NCI-H2196 (cell line): ENCODE measurements around the gene FAM83C.

Experiments
- DNase-seq: peaks from one replicate; lab custom pipeline; 2025; ENCODE audit not compliant: unreplicated experiment; lab: John Stamatoyannopoulos, UW

Gene FAM83C

GRCh38 chr20:35284992-35285805 is 7.0 kb downstream of the FAM83C start:
- DNase-seq: no peak

GRCh38 chr20:35284267-35284991 is 7.8 kb downstream of the FAM83C start, which contains the start of gene EIF6:
EIF6 (minus strand) TSS chr20:35284772; CDS start chr20:35284487, 285 bp downstream.
- DNase-seq: peak; percentile 96

GRCh38 chr20:35283441-35284266 is 8.6 kb downstream of the FAM83C start:
- DNase-seq: no peak

GRCh38 chr20:35281506-35282101 is 10.6 kb downstream of the FAM83C start:
- DNase-seq: no peak

GRCh38 chr20:35280523-35280922 is 11.7 kb downstream of the FAM83C start:
- no peak for DNase-seq

GRCh38 chr20:35279533-35280174 is 12.6 kb downstream of the FAM83C start:
- DNase-seq: no peak

GRCh38 chr20:35279040-35279439 is 13.2 kb downstream of the FAM83C start:
- DNase-seq: no peak

- DNase-seq: peak; percentile 98
Measured at GRCh38 chr20:35277531-35278395, 14.5 kb downstream of the FAM83C start, which contains the start of gene MMP24OS. MMP24OS (minus strand) TSS chr20:35278122; CDS start chr20:35277929, 193 bp downstream.

GRCh38 chr20:35277127-35277526 is 15.1 kb downstream of the FAM83C start:
- no peak for DNase-seq

- DNase-seq: no peak
Measured at GRCh38 chr20:35276408-35276807, 15.8 kb downstream of the FAM83C start.

- DNase-seq: no peak
Measured at GRCh38 chr20:35275741-35276251, 16.4 kb downstream of the FAM83C start.

- DNase-seq: no peak
Measured at GRCh38 chr20:35274172-35275092, 17.8 kb downstream of the FAM83C start.

GRCh38 chr20:35273449-35274171 is 18.6 kb downstream of the FAM83C start:
- peak; percentile 95 for DNase-seq

- no peak for DNase-seq
Measured at GRCh38 chr20:35271904-35272303, 20.3 kb downstream of the FAM83C start.

- DNase-seq: no peak
Measured at GRCh38 chr20:35271073-35271882, 20.9 kb downstream of the FAM83C start.

- DNase-seq: no peak
Measured at GRCh38 chr20:35270021-35270902, 22.0 kb downstream of the FAM83C start.
